Fibroblast of peridontal ligament (primary cell): ENCODE measurements around the gene KCNG2.

Source experiments
- DNase-seq: peaks from one replicate; pipeline ENCODE4 v3.0.0-alpha.2; 2010; ENCODE audit errors: extremely low read depth

KCNG2 gene

GRCh38 chr18:79906706-79907105, 109.0 kb downstream of the KCNG2 start:
- DNase-seq = no peak

DNA sequence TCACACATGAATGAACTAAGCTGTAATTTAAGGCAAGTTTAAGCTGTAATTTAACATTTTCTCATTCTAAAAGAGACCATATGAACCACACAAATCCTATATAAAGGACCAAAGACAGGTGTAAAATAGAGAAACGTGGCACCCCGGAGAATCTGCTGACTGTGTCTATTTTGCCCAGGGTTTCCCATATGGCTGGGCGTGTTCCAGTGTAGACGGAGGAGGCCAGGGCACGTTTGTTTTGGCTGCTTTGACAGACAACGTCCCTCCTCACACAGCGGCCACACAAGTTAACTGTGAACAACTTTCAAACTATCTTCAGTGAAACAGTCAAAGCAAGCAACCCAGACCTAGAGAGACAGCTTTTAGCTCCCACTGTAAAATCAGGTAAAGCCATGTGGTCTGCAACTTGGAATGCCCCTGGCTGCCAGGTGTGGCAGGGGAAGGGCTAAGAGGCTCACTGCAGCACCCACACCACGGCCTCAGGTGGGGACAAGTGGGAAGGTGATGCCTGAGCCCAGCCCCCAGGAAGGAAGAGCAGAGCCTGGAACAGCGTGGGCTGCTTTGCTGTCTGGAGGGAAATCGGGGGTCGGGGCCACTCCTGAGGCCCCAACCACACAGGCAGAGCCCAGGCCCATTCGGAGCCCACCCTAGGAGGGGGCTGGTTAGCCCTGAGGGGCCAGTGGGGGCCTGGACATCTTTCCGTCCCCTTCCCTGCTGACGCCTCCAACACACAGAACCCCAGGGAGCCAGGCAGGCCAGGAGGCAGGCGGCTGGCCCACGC, 113.0 kb downstream of the KCNG2 start:
- DNase-seq = no peak

GRCh38 chr18:79911344-79912270, 113.9 kb downstream of the KCNG2 start:
- DNase-seq = no peak

DNA sequence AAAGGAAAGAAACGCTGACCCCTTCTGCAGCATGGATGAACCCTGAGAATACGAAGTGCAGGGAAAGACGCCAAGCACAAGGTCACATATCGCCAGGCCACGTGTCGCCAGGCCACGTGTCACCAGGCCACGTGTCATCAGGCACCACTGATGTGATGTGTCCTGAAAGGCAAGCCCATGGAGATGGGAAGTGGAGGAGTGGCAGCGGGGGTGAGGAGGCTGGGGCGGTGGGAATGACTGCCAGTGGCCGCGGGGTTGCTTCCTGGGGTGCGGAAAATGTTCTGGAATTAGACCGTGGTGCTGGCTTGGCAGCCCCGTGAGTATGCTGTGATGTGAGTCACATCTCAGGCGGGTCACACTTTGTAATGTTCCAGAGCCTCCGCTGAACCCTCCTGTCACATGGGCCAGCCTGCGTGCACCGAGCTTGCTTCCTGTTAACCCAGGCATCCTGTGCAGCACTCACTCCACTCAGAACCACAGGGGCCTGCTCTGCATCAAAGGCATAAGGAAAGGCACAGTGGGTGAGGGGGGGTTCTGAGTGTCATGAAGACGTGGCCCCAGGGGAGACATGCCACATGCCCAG, 114.8 kb downstream of the KCNG2 start:
- DNase-seq = no peak

GRCh38 chr18:79912994-79913831, 115.5 kb downstream of the KCNG2 start:
- DNase-seq = no peak

- no peak for DNase-seq
Measured at GRCh38 chr18:79914614-79915160, 116.9 kb downstream of the KCNG2 start.

DNA sequence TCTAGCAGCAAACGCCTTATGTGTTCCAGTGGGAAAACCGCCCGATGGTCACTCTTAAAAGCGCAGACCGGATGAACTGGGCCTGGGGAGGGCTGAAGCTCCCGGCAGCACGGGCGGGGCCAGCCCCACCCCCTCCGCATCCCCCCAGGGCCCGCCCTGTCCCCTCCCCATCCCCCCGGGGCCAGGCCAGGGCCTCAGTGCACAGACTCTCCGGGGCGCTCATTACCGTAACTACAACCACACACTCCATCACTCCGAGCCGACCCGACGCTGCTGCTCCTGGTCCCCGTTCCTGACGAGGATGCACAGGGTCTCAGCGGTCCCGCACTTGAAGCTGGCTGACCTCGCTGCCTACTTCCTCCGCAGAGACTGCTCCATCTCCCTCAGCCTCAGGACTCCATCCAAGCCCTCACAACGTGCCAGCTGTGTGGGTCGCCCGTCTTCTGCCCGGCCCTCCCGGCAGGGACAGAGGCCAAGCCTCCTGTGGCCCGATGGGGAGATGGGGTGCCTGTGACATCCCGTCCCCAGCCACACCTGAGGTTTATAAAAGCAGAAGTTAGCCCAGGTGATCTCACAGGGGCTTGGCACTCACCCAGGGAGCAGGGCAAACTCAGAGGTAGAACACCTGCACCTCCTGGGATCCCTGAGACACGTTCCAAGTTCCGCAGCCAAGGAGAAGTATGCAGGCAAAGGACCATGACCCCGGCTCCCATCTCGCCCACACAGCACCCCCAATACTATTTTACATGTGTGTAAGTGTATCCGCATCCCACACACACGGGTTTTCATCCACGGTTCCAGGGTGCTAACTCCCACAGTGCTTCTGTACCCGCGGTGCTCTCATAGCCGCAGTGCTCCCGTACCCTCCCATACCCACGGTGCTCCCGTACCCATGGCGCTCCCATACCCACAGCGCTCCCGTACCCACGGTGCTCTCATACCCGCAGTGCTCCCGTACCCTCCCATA, 117.7 kb downstream of the KCNG2 start:
- no peak for DNase-seq

GRCh38 chr18:79916128-79916494, 118.4 kb downstream of the KCNG2 start:
- no peak for DNase-seq

DNA sequence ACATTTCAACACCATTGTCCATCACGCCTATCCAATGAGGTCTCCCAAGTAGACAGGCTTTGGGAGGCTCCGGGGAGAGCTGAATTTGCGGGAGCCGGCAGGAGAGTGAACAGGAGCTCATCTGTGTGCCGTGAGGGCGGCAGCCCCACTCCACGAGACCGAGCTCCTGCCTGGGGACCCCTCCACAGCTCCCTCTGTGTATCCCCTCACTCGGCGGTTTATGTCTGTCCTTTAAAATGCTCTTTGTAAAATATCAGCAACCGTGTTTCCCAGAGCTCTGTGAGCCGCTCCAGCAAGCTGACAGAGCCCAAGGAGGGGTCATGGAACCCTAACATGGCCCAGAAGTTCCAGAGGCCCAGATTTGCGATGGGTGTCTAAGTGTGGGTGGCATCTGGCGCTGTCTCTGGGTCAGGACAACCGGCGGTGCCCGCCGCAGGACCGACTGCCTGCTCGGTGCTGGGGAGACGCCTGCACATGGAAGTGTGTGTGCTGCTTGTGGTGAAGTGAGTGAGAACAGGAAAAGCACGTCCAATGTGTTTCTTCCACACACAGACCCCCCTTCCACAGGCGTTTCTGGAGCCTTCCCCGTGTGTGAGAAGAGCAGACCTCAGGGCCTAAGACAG, 118.9 kb downstream of the KCNG2 start:
- DNase-seq = no peak

DNA sequence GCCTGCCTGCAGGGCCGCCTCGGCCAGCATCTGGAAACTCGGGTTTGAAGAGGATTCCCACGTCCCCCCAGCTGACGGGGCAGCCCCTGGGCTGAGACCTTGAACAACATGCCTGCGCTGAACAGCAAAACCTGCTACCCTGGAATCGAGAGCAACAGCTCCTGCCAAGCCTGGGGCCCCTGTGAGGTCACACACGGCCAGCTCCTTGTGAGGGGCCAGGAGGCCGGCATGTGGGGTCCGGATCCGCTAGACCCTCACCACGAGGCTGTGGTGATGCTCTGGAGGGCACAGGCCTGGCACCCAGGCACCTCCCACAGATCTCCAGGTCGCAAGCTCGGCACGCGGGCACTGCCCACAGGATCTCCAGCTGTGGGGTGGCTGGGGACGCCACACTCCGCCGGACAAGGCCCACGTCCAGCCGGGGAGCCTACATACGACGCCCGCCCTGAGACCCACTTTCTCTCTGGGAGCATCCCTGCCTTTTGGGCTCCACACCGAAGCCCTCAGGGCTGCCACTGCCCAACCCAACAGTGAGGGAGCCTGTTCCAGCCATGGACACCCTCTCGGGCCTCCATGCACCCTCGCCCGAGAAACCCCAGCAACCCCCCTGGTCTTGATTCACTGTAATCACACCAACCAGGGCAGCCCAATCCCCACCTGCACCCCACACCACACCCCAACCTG, 119.6 kb downstream of the KCNG2 start:
- no peak for DNase-seq

DNA sequence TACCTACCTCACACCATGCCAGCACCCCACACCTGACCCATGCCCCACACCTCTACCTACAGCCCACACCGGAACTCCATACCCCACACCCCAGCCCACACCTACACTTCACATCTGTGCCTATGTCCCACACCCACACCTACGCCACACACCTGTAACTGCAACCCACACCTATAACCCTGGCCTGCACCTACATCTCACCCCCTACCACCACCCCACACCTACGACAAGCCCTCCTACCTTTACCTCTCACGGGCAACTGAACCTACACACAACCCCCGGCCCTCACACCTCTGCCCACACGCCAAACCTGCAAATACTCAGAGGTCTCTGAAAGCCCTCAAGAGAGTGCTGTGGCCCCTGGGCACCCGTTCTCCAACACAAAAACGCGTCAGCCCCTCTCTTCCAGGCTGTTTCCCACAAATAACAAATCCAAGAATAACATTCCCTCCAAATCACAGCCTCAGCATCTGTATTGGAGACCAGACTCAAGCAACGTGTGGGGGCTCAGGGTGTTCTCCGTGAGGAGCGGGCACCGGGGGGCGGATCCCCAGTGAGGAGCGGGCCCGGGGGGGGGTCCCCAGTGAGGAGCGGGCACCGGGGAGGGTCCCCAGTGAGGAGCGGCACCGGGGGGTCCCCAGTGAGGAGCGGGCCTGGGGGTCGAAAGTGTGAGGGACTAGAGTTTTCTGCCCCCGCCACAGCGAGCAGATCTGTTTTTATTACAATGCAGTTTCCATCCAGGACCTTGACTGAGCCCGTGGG, 120.3 kb downstream of the KCNG2 start:
- DNase-seq = no peak

- DNase-seq = no peak
Measured at GRCh38 chr18:79918615-79919011, 120.9 kb downstream of the KCNG2 start.

- DNase-seq = no peak
Measured at GRCh38 chr18:79919089-79919488, 121.4 kb downstream of the KCNG2 start.

DNA sequence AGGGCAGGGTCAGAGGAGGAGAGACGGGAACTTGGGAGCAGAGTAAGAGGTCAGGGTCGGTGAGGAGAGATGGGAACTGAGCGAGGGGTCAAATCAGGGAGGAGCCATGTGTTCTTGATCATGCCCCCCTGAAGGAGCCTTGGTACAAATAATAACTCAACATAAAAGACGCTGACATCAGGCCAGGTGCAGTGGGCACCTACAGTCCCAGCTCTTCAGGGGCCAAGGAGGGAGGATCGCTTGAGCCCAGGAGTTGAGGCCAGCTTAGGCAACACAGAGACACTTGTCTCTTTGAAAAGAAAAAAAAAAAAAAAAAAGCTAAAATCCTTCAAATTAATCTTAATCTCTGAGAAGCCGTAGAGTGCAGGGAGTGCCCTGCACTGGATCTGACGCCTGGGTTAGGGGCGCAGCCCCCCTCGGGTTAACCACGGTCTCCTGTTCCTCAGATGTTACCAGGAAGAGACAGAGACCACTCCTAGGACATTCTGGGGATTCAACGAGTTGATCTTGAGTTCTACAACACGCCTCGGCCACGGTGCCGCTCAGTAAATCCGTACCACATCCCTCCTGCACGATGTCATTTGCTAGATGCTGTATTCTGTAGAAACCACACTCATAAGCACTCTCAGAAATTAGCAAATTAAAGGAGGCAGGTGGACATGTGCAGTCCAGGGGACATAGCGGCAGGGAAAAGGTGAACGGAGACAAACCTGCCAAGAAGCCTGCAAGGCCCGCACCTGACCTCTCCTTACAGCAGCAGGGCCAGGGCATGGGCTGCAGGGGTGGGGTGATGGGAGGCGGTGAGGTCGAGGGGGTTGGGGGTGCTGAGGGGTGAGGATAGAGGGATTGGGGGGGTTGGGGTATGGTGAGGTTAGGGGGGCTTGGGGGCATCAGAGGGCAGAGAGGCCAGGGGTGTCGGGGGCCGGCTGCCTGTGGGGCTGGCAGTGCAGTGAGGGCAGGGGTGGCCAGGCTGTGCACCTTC, 124.5 kb downstream of the KCNG2 start:
- DNase-seq = no peak

DNA sequence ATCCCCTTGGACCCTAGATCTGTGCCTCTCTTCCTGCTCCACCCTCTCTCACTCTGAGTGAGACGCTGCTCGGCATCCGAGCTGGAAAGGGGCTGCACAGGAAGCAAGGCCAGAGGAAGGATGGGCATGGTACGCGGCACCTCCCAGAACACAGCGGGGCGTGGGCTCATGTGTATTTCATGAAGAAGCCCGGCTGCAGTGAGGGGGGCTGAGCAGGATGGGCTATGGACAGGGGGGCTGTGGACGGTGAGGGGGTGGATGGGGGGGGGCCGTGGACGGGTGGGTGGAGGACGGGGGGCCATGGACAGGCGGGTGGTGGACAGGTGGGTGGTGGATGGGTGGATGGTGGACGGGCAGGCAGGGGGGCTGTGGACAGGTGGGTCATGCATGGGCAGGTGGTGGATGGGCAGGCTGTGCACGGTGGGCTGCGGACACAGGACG, 125.3 kb downstream of the KCNG2 start:
- no peak for DNase-seq

DNA sequence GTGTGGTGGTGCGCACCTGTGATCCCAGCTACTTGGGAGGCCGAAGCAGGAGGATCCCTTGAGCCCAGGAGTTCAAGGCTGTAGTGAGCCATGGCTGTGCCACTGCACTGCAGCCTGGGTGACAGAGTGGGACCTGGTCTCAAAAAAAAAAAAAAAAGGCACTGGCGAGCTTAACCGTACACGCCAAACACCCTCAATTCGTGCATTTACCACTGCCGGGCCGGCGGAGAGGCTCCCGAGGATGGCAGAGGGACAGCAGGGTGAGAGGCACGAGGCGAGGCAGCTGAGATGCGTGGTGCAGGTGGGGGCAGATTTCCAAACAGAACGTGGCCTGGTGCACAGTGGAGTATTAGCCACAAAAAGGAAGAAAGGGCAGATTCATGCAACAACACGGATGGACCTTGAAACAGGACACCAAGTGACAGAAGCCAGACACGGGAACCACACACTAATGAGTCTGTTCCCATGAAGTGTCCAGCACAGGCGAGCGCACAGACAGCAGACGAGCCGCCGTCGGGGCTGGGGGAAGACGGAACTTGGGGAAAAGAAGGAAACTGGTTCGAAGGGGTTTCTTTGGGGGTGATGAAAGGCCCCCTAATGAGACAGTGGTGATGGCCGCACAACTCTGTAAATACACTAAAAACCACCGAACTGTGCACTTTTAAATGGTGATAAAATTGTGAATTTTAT, 126.3 kb downstream of the KCNG2 start:
- no peak for DNase-seq
